Measurements from ENCODE around the gene PNCK.

Gene PNCK

DNA sequence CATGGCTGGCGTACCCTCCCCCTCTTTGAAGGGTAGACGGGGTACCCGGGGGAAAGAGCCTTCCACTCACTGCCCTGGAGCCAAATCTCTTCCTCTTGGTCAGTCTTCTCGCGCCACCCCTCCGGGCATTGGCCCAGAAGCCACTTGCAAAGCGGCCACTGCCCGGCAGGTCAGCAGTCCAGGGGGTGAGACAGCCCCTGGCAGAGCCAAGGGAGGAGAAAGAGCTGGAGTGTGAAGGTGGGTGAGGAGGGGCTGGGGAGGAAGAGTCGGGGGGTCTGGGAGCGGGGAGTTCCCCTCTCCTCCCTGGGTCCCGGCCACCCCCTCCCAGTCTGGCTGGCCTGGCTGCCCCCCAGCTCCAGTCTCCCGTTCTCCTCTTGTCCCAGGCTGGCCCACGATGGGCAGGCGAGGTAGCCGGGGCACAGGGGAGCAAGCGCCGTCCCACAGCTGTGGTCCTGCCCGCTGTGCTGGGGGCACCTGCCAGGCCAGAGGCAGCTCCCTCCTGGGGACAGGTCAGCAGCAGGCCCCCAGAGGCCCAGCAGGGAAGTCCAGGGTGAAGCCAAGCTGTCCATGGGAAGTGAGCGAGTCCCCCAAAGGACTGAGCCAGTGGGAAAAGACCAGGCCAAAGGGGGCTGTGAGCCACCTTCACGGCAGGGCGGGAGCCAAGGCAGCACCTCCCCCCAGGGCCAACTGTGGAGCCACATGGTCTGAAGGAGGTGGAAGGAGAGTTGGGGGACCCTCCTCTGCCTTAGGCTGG, 48.2 kb downstream of the PNCK start:
- Histone ChIP-seq H3K27ac (ENCODE audit: low read length) (no peak overlapping the region), H3K9me3 (replicated peaks; ENCODE audit: insufficient read depth, low read length) (no peaks in the 10 kb centered on the region), H3K9me2 (replicated peaks; ENCODE audit: insufficient read depth, low read length) (no peaks in the 10 kb centered on the region), H3K79me2 (ENCODE audit: low read length) (no peaks in the 10 kb centered on the region), H4K20me1 (ENCODE audit: insufficient read depth, low read length) (no peaks in the 10 kb centered on the region), H3K9ac (ENCODE audit: low read length) (no peak overlapping the region), H3F3A (ENCODE audit: insufficient read depth, low read length) (no peaks in the 10 kb centered on the region), H3K27me3 (replicated peaks; ENCODE audit: insufficient read depth, low read length) (peaks cover 62% of the 10 kb centered on the region), H3K4me2 (ENCODE audit: low read depth, low read length) (no peak overlapping the region), H2AFZ (ENCODE audit: low read length) (no peak overlapping the region), H3K4me3 (ENCODE audit: low read length) (no peak overlapping the region), H3K4me1 (ENCODE audit: low read length) (no peaks in the 10 kb centered on the region), H3K36me3 (replicated peaks; ENCODE audit: insufficient read depth, low read length) (no peaks in the 10 kb centered on the region)
- no peak for TF ChIP-seq EZH2 (optimal IDR thresholded peaks at IDR 0.05; ENCODE audit: low read depth, low read length)
- no peak for TF ChIP-seq EZH2phosphoT487 (IDR thresholded peaks at IDR 0.05; ENCODE audit: low read length)
- TF ChIP-seq, protein P1, sequence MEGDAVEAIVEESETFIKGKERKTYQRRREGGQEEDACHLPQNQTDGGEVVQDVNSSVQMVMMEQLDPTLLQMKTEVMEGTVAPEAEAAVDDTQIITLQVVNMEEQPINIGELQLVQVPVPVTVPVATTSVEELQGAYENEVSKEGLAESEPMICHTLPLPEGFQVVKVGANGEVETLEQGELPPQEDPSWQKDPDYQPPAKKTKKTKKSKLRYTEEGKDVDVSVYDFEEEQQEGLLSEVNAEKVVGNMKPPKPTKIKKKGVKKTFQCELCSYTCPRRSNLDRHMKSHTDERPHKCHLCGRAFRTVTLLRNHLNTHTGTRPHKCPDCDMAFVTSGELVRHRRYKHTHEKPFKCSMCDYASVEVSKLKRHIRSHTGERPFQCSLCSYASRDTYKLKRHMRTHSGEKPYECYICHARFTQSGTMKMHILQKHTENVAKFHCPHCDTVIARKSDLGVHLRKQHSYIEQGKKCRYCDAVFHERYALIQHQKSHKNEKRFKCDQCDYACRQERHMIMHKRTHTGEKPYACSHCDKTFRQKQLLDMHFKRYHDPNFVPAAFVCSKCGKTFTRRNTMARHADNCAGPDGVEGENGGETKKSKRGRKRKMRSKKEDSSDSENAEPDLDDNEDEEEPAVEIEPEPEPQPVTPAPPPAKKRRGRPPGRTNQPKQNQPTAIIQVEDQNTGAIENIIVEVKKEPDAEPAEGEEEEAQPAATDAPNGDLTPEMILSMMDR (IDR thresholded peaks at IDR 0.05; ENCODE audit: low read length), result no peak
- DNase-seq, result no peak

DNA sequence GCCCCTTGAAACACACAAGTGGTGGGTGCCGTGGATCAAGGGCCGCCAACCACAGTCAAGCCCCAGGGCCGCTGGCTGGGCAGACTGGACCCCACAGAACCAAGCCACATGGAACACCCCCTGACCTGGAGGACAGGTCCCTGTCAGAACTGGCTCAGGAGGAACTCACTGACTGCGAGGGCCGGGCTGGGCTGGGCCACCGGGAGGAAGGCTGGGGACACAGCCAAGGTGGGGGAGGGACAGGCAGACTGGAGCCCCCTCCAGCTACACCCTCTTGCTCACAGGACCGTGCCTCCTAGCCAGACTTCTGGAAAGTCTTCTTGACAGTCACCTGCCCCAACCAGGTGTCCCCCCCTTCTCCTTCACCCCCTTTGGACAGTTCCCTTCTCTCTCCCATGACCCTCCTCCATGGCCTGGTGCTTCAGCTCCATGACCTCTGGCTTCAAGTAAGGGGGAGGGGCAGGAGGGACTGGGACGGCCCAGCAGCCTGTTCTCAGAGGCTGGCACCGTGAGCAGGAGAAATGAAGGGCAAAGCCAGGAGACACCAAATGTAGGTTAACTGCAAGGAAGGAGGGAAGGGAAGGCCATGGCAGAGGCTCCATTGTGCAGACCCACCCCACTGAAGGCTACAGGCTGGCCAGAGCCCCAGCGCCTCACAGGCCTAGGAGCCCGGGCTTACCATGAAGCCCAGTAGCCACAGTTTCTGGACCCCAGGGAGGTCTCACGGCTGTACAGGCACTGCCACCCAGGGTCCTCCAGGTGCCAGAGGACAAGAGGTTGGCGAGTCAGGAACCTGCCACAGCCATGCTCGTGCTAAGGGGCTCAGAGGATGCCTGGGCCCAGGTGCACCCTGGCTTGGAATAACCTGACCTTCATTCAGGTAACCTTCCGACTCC, 49.2 kb downstream of the PNCK start:
- Histone ChIP-seq H3K27me3 (replicated peaks; ENCODE audit: insufficient read depth, low read length) (peaks cover 54% of the 10 kb centered on the region), H3F3A (ENCODE audit: insufficient read depth, low read length) (no peaks in the 10 kb centered on the region), H3K36me3 (replicated peaks; ENCODE audit: insufficient read depth, low read length) (no peaks in the 10 kb centered on the region), H4K20me1 (ENCODE audit: insufficient read depth, low read length) (no peaks in the 10 kb centered on the region), H2AFZ (ENCODE audit: low read length) (no peak overlapping the region), H3K9me3 (replicated peaks; ENCODE audit: insufficient read depth, low read length) (no peaks in the 10 kb centered on the region), H3K79me2 (ENCODE audit: low read length) (no peaks in the 10 kb centered on the region), H3K9ac (ENCODE audit: low read length) (no peak overlapping the region), H3K27ac (ENCODE audit: low read length) (no peak overlapping the region), H3K4me3 (ENCODE audit: low read length) (no peak overlapping the region), H3K4me2 (ENCODE audit: low read depth, low read length) (no peak overlapping the region), H3K4me1 (ENCODE audit: low read length) (no peaks in the 10 kb centered on the region), H3K9me2 (replicated peaks; ENCODE audit: insufficient read depth, low read length) (no peaks in the 10 kb centered on the region)
- DNase-seq, result no peak
- TF ChIP-seq, protein P1 (IDR thresholded peaks at IDR 0.05; ENCODE audit: low read length), result no peak
- TF ChIP-seq EZH2 (optimal IDR thresholded peaks at IDR 0.05; ENCODE audit: low read depth, low read length), result no peak
- no peak for TF ChIP-seq EZH2phosphoT487 (IDR thresholded peaks at IDR 0.05; ENCODE audit: low read length)

DNA sequence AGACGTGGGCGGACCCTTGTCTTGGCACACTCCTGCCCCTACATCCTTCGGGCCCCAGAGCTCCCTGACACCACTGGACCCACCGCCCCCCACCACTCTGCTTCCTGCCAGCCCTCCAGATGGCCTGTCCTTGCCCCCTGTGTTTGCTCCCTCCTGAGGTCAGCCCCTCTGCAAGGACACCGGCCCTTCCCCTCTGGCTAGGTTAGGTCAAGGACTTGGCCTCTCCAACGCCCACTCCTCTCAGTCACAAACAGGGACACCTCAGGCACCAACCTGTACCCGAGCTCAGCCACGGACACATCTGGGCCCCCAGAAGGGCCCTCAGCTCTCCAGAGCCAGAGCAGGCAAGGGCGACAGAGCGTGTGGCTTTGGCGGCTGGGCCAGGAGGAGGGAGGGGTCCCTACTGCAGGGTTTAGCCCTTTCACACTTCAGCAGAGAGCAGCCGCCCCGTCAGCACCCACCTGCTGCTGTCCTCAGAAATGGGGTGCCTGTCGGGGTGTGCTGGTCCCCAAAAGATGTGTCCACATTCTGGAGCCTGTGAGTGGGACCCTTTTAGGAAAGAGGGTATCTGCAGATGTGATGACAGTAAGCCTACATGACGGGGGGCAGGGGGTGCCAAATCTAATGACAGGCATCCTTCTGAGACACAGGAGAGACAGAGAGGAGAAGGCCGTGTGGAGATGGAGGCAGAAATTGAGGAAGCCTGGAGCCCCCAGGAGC, 50.1 kb downstream of the PNCK start:
- peaks cover 59% of the 10 kb centered on the region for H3K27me3 ChIP-seq (replicated peaks; ENCODE audit: insufficient read depth, low read length)
- H3K9me2 ChIP-seq (replicated peaks; ENCODE audit: insufficient read depth, low read length), result no peaks in the 10 kb centered on the region
- no peaks in the 10 kb centered on the region for H3K9me3 ChIP-seq (replicated peaks; ENCODE audit: insufficient read depth, low read length)
- H3F3A ChIP-seq (ENCODE audit: insufficient read depth, low read length), result no peaks in the 10 kb centered on the region
- TF ChIP-seq, protein P1 (IDR thresholded peaks at IDR 0.05; ENCODE audit: low read length), result no peak
- no peak for TF ChIP-seq EZH2 (optimal IDR thresholded peaks at IDR 0.05; ENCODE audit: low read depth, low read length)
- TF ChIP-seq EZH2phosphoT487 (IDR thresholded peaks at IDR 0.05; ENCODE audit: low read length), result no peak
- H3K36me3 ChIP-seq (replicated peaks; ENCODE audit: insufficient read depth, low read length), result no peaks in the 10 kb centered on the region
- no peak overlapping the region for H3K4me2 ChIP-seq (ENCODE audit: low read depth, low read length)
- no peak for DNase-seq
- H3K79me2 ChIP-seq (ENCODE audit: low read length), result no peaks in the 10 kb centered on the region
- H3K27ac ChIP-seq (ENCODE audit: low read length), result no peak overlapping the region
- H4K20me1 ChIP-seq (ENCODE audit: insufficient read depth, low read length), result no peaks in the 10 kb centered on the region
- no peak overlapping the region for H3K9ac ChIP-seq (ENCODE audit: low read length)
- H2AFZ ChIP-seq (ENCODE audit: low read length), result no peak overlapping the region
- no peaks in the 10 kb centered on the region for H3K4me1 ChIP-seq (ENCODE audit: low read length)
- H3K4me3 ChIP-seq (ENCODE audit: low read length), result no peak overlapping the region
